SK-N-MC (cell line): Measurements from ENCODE around the gene FOXF1.

Source experiments
- EZH2 ChIP-seq: fragments of 200-600 bp; sonication (generic); IDR thresholded peaks from one replicate; pipeline ENCODE4 v1.6.1; 2017; ENCODE audit warnings: antibody characterized with exemption
- POLR2AphosphoS5 ChIP-seq: IDR thresholded peaks from 2 replicates; pipeline ENCODE4 v1.6.1; 2012; ENCODE audit warnings: mild to moderate bottlenecking, low read depth, low read length, borderline replicate concordance

DNA sequence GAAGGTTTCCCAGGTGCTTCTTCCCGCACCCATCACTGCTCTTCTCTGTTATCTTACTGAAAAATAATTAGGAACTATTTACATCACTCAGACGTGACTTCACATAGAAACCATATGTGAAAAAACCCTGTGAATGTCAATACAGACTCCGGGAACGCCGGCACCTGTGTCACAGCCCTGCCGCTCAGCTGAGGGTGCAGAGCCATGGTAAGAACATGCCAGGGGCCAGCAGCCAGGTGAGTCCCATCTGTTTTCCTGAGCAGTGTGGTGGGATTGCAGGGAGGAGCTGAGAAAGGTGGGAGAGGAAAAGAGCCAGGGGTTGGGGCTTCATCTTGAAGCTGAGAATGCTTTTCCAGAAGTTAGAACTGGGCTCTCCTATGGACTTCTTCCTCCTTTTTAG is 13.7 kb downstream of the FOXF1 start:
- TF ChIP-seq EZH2: no peak
- no peak for TF ChIP-seq POLR2AphosphoS5
